Measurements from ENCODE around the gene TEX52.
A peak's percentile ranks its signal among the peaks of the same experiment; 100 is the strongest.
"Not testable (repeated sequence)": the region's sequence is repeated elsewhere in the genome, so short reads cannot be mapped to it uniquely, and the experiment has no call there.

The TEX52 gene

DNA sequence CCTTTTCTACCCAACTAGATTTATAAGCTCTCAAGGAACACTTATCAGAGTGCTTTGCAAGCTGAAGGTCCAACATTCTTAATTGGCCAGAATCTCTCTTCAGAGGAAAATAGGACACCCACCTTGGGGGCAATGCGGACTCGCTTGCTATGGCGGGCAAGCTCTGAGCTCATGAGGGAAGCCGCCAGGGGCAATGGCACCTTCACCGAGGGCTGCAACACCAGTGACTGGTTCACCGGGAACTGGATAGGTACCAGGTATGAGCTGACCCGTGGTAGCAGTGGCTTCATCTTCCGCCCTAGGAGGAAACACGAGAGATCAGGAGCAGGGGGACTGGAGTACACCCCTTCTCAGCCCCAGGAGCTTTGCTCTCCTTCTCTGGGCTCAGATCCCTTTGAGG, 7.4 kb upstream of the TEX52 start:
- DNase-seq (ENCODE audit: low read depth): no peak

DNA sequence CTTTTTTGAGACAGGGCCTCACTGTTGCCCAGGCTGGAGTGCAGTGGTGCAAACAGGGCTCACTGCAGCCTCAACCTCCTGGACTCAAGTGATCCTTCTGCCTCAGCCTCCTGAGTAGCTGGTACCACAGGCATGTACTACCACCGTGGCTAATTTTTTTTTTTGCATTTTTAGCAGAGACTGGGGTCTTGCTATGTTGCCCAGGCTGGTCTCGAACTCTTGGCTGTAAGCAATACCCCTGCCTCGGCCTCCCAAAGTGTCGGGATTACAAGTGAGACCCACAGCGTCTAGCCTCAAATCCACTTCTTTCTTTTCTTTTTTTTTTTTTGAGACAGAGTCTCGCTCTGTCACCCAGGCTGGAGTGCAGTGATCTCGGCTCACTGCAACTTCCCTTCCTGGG, 6.6 kb upstream of the TEX52 start:
- DNase-seq (ENCODE audit: low read depth): not testable (repeated sequence)

DNA sequence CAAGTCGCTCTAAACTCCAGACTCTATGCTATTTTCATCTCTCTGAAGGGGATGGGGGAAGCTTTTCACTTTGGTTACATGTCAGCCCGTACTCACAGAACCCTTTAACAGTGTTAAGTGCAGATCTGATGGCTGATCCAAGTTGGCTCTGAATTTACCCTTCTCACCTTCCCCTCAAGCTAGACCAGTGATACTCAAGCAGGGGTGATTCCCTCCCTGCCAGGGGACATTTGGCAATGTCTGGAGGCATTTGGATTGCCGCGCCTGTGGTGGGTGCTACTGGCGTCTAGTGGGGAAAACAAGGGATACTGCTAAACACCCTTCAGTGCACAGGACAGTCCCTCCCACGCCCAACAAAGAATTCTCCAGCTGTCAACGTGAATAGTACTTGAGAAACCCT, 6.0 kb upstream of the TEX52 start:
- DNase-seq (ENCODE audit: low read depth): no peak

DNA sequence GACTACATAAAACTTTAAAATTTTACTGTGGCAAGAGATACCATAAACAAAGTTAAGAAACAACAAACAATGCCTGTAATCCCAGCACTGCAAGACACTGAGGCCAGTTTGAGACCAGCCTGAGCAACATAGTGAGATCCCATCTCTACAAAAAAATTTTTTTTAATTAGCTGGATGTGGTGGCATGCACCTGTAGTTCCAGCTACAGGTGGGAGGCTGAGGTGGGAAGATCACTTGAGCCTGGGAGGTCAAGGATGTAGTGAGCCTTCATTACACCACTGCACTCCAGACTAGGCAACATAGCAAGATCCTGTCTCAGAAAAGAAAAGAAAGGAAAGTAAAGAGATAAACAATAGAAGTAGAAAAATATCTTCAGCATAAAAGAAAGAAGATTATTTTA, 3.3 kb upstream of the TEX52 start:
- no peak for DNase-seq (ENCODE audit: low read depth)

DNA sequence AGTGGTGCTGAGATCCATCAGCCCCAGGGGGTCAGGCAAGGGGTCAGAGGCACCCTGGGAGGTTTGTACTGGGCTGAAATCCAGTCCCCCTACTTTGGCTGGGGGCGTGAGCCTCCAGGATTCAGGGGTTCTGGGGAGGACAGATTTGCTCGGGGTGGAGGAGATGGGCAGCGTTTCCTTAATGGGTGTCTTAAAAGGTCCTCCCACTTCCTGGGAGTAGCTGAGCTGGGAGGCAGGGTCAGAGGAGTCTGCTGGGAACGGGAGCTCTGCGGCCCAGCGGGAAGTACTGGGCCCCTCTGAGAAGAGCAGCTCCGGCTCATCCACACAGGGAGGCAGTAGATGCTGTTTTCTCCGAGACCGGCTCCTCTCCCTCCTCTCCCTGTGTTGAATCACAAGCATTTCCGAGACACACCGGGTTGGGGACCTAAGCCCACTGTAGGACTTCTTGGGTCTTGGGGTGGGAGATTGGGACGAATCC, 2.1 kb upstream of the TEX52 start:
- no peak for DNase-seq (ENCODE audit: low read depth)

DNA sequence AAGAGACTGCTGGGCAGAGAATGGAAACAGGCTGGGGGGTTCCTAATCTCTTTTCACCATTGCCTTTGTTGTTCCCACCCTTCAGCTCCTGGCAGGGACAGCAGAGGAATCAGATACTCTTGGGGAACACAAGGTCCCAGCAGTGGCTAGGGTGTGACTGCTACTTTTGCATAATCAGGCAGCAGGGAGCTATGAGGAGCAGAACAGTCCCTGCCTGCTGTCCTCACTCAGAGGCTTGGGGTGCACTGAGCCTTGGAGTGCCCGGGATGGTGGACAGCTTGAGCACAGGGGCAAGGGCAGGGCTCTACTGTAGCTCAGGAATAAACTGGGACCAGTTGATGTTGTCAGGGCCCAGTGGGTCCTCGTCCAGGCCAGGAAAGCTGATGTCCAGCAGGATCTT, 1.5 kb upstream of the TEX52 start:
- no peak for DNase-seq (ENCODE audit: low read depth)

DNA sequence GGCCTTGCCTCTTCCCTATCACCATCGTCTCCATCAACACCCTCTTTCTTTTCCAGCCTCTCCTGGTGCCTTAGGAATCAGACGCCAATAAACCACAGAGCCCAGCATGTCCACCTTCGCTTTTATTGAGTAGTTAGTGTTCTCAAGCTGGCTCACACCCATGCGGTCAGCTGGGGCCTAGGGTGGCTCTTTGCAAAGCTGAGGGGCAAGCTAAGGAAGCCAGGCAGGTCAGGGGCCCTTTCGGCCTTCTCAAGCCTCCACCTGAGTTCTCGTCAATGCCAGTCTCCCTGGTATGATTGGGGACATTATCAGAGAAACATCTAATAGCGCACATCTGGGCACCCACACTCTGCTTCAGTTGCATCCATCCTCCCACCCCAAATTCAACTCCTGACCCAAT, 737 bp upstream of the TEX52 start:
- no peak for DNase-seq (ENCODE audit: low read depth)

DNA sequence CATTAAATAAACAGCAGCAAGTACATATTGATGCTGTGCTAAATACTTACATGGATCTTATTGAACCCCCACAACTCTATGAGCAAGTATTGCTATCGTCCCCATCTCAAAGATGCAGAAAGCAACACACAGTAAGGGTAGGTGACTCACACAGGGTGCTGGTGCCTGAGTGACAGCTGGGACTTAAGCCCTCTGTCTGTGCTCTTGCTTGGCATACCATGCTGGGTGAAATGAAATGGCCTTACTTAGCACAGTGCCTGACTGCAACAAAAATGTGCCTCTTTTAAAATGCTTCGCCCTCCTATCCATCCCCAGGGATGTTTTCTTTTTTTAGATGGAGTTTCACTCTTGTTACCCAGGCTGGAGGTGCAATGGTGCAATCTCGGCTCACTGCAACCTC, 788 bp downstream of the TEX52 start:
- DNase-seq (ENCODE audit: low read depth): no peak

DNA sequence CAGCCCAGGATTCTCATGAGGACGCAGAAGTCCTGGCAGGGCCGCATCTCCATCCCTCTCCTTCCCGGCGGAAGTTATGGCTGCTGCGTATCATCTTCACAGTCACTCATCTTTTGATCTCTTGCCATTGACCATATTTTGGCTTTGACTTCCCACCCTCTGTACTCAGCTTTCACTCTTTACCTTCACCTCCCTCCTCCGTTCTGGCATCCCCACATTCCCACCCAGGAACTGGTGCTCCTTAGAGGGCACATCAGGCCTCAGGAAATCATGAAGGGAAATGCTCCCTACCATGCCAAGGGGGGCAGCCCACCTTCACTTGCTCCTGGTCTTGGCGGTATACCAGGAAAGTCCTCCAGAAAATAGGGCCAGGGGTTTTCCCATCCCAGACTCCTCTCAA, 1.3 kb downstream of the TEX52 start:
- DNase-seq (ENCODE audit: low read depth): no peak

DNA sequence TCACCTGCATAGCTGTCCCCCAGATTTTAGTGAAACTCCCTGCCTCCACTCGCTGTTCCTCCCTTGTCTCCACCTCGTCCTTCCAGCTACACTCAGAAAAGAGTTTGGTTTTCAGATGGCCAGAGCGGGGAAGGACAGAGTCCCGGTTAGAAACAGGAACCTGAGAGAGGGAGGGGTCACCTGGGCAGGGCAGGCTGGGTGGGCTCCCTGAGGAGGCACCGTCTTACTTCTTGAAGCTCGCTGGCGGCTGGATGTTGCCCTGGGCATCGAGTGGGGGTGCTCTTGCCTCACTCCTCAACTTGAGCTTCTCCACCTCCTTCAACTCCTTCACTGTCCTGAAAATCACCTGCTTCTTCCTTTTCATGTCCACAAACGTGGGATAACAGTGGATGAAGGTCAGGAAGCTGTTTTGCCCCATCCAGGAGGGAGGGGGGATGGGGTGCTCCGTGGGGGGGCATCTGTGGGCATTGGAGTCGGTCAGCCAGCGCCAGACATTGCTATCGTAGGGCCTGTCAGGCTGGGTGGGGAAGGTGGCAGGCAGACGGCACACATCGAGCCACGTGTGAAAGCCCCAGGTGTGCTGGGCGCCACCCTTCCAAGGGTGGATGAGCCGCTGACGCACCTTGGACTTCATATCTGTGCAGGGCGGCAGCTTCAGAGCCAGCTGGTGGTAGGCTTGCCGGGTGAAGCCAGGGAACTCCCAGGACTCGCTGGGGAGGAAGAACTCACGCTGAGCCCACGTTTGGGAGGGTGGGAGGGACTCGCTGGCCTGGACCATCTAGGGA, 2.0 kb downstream of the TEX52 start:
- no peak for DNase-seq (ENCODE audit: low read depth)

DNA sequence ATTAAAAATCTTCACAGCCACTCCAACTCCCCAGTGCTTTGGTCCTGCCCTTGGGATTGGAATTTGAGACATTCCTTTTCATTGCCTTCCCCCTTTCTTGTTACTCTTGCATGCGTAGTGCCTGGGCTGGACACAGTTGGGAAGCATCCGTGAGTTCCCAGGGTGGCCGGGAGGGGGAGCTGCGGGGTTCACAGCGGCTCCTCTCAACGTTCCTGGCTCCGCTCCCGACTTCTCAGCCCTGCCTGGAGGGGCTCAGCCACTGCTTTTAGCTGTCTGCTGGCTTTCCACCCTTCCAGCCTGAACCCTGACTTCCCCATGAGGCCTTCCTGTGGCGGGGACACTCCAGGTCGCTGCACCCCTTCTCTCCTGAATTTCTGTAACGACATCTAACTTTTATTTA, 3.2 kb downstream of the TEX52 start:
- peak; percentile 37 for DNase-seq (ENCODE audit: low read depth)

DNA sequence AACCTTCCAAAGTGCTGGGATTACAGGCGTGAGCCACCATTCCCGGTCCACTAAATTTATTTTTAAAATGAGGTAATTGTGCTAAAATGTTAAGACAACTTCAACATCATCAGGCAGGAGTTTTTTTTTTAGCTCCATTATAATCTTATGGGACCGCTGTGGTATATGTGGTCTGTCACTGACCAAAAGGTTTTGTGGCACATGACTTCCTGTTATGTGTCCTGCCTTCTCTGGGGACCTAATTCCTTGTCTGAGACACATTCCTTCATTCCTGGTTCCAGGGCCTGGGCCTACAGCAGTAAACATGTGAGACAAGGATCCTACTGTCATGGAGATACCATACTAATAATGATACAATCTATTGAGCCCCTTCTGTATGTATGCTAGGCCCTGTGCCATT, 4.9 kb downstream of the TEX52 start:
- no peak for DNase-seq (ENCODE audit: low read depth)

DNA sequence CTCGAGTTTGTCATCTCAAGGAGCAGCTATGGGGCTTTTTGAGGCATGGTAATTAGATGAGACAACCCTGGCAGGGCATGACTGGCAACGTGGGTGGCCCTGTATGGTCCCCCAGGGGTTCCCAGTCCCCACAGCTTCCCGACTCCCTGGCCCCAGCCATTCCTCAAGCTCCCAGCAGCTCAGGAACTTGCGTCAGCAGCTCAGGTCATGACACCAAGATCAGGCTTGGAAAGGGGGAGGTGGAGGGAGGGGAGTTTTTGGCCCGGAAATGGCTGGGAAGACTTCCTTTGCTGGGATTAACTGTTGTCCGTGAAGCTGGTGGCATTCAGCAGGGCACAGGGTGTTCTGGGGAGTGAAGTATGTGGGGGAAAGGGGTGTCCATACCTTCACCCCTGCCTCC, 11.6 kb downstream of the TEX52 start:
- DNase-seq (ENCODE audit: low read depth): no peak

DNA sequence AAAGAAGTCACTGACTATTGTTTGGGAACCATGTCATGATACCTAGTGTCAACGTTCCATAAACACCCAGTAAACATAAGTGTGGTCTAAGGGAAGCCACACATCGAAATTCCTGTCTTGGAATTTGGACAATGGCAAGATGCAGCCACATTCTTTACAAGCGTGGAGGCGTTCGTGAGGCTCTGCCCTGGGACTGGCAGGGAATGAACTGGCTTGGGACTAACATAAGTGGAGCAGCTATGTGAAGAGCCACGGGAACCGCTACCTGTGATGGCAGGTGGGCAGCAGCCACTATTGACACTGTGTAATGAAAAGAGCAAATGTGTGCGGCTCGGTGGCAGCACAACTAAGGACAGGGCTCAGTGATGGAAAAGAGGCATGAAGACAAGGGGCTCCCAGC, 12.1 kb downstream of the TEX52 start:
- no peak for DNase-seq (ENCODE audit: low read depth)

DNA sequence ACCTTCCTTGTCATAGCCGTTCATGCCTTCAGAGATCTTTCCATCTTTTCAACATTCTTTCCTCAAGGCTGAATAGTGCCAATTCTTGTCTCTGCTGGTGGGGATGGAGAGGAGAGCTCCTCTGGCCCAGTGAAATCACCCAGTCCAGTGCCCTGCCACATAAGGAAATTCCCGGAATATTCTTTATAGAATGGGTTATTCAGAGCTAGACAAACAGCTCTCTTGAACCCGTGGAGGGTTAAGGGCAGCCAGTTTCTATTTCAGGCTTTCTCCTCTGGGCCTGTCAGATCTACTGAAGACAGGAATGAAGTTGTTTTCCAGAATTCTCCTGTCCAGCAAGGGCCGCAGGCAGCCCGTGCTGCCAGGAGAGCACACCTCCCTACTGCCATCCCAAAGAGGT, 13.9 kb downstream of the TEX52 start:
- no peak for DNase-seq (ENCODE audit: low read depth)

DNA sequence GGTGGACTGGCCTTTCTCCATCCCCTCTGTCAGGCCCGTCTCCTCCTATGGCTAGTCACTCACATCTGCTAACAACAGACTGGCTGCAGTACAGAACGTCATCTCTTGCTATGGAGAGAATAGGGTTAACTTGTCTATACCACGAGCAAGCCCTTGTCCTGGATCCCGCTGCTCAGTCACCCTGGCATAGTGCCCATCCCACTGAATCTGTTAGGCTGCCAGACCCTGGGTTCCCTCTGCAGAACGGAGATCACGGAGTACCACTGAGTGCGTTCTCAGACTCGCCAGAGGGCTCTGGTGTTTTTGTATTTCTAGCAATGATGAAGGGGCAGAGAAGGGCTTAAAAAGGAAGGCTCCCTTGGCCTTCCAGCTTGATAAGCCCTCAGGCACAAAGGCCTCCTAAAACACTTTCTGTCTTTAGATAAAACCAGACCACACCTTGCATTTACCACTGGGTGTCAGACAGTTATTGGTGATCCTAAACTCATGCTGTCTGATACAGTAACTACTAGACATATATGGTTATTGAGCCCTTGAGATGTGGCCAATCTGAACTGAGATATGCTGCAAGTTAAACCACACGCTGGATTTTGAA, 15.7 kb downstream of the TEX52 start:
- no peak for DNase-seq (ENCODE audit: low read depth)

DNA sequence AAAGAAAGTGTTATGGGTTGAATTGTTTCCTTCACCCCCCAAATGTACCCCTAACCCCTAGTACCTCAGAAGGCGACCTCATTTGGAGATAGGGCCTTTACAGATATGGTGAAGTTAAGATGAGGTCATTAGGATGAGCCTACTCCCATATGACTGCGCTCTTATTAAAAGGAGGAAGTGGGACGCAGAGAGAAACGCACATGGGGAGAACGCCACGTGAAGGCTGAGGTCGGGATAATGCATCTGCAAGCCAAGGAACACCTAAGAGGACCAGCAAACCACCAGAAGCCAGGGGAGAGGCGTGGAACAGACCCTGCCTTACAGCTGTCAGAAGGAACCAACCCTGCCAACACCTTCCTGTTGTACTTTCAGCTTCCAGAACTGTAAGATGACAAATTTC, 20.3 kb downstream of the TEX52 start:
- no peak for DNase-seq (ENCODE audit: low read depth)

DNA sequence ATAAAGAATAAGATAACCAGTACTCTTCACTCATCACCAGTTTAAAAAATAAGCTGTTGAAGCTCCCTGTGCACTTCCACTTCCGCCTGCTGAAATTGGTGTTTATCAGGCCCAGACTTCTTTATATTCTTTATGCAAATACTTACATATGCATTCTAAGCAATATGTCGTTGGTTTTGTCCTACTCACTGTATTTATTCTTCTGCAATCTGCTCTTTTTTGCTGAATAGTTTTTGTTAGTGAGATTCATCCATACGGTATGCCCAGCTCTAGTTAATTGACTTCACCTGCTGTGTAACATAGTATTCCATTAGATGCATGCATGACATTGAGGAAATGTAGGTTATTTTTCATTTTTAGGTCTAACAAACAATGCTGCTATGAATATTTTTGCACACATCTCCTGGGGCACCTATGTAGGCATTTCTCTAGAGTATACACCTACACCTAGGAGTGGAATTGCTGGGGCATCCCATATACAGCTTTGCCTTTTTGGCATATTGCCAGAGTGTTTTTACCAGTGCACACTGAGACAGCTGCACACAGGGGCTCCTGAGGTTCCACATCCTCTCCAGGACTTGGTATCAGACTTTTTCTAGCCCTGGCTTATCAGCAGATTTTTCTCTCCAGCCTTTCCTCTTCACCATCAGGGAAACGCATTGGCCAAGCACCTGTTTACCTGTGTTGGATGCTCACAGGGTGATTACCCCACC, 21.0 kb downstream of the TEX52 start:
- DNase-seq (ENCODE audit: low read depth): no peak

DNA sequence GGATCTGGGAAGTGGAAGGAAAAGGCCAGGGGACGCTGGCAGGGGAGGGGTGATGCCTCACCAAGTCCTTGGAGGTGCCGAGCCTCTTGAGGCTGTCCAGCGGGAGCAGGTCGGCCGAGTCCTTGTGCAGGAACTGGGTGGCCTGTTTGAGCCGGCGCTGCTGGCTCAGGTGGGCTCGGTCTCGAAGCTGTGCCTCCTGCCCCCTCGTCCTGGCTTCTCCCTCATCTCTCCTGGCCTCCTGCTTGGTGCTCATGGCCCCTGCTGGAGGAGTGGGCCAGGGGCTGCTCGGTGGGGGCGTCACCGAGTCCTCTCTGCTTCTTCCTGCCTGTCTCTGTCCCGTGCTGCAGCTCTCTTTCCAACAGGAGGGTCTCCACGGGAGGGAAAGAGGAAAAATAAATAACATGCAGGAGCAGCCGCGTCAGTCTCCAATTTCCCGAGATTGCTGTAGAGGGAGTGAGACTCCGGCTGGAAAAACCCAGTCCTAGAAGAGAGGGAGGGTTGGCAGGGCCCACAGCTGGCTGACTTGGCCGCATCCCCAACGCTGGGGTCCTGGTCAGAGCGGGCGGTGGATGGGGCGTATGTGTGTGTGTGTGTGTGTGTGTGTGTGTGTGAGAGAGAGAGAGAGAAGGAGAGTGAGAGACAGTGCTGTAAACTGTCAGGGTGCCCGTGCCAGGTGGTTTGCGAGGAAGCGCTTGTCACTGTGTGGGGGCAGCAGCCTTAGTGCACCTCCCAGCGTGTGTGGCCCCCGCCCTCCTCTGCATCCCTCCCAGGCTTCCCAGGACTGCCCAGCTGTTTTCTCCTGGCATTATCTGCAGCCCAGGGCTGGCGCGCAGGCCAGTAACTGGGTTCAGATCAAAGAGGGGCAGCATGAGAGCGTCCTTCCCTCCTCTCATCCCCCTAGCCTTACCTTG, 22.0 kb downstream of the TEX52 start, which contains the start of gene NRIP2:
Gene NRIP2, minus strand, starts transcription at position 455 of the 911 bp plus-strand sequence. Its CDS starts 52 bp downstream, at position 403.
- DNase-seq (ENCODE audit: low read depth): no peak

DNA sequence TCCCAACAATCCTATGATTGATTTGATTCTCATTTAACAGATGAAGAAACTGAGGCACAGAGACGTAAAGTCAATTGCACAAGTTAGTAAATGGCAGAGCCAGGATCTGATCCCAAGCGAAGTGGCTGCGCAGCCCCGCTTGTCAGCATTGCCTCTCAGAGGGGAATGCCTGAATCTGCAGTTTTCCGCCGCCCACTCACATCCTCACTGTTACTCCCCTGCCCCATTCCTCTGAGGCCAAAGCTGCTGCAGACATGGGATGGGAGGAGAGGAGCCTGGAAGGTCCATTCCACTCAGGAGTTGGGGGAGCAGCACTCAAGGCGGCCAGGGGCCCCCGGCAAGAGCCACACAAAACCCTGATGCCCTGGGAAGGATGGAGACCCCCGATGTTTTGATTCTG, 23.0 kb downstream of the TEX52 start:
- DNase-seq (ENCODE audit: low read depth): no peak

DNA sequence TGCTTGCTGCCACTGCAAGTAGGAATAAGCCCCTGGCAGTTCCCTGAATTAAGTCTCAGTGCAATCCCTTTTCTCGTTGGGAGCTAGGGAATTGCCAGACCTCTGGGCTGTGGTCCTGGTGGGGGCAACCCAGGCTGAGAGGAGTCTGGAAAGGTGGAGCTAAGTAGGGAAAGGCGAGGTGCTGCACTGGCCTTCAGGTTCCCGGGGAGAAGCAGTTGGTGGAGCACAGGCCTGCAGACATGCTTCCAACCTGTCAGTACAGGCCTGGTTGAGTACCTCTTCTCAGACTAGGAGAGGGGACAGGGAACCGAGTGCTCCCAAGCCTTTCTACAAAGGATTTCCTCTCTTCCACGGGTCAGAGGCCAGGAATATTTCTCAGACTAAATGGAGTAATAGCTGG, 23.5 kb downstream of the TEX52 start:
- DNase-seq (ENCODE audit: low read depth): no peak

DNA sequence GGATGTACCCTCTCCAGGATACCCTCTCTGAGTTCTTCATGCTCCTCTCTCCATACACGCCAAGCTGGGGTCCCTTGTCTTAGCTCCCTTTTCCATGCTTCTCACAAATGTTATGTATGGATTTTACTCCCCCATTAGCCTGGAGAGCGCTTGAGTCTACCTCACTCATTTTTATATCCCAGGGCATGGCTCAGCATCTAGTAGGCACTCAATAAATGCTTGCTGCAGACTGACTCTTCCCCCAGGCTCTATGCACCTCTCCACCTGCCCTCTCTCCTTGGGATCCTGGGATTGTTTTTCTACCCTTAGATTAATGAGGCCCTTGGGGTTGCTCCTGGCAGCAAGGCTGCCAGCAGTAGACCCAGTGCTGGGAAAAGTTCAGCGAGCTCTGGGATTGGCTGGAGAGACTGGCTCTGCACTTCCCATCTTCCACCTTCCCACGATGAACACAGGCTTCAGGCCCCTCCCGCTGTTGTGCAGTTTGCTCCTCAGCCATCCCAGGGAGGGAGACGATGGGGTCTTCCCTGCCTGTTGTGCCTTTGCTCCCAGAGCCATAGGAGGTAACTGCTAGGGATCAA, 24.2 kb downstream of the TEX52 start:
- DNase-seq (ENCODE audit: low read depth): no peak
